SH-SY5Y (cell line): ENCODE measurements around the gene SLC25A22.

ENCODE experiments used
- GATA2 ChIP-seq: IDR thresholded peaks from 2 replicates; pipeline ENCODE4 v1.6.1; 2011; ENCODE audit warnings: mild to moderate bottlenecking, low read depth, low read length
- GATA3 ChIP-seq: IDR thresholded peaks from 2 replicates; pipeline ENCODE4 v1.6.1; 2011; ENCODE audit warnings: low read depth, mild to moderate bottlenecking, low read length, moderate library complexity

SLC25A22 gene

DNA sequence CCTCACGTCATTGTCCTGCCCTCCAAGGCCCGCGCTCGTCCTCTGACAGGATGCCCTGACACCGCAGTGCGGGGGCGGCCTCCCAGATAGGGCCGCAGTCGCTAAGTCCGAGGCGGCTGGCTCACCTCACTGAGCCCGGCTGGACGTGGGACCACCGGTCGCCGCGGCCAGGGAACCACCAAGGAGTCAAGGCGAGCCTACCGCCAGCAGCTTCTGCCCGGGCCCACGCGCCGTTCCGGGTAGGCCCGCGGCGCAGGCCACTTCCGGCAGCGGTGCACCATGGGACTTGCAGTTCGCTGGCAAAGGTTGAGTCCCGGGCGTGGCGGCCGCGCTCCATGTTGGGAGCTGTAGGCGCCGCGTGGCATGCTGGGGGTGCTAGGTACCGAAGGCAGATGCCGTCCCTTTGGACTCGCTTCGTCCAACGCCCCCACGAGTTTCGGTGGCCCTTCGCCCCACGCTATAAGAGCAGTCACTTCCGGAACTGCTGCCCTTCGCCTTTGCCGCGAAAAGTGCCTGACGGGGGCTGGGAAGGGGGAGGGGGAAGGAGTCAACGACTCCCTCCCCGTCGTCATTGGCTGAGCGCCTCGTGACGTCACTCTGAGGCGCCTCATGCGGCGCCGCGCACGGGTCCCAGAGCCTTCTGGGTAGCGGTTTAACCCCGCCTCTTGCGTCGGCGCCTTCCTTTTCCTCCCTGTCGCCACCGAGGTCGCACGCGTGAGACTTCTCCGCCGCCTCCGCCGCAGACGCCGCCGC, 11.4 kb upstream of the SLC25A22 start, which contains the start of gene RPLP2:
RPLP2 (plus strand) TSS at position 681 of the 753 bp plus-strand sequence. CDS start 268 bp downstream, outside the sequence.
- TF ChIP-seq GATA3 (no peak), GATA2 (no peak)

DNA sequence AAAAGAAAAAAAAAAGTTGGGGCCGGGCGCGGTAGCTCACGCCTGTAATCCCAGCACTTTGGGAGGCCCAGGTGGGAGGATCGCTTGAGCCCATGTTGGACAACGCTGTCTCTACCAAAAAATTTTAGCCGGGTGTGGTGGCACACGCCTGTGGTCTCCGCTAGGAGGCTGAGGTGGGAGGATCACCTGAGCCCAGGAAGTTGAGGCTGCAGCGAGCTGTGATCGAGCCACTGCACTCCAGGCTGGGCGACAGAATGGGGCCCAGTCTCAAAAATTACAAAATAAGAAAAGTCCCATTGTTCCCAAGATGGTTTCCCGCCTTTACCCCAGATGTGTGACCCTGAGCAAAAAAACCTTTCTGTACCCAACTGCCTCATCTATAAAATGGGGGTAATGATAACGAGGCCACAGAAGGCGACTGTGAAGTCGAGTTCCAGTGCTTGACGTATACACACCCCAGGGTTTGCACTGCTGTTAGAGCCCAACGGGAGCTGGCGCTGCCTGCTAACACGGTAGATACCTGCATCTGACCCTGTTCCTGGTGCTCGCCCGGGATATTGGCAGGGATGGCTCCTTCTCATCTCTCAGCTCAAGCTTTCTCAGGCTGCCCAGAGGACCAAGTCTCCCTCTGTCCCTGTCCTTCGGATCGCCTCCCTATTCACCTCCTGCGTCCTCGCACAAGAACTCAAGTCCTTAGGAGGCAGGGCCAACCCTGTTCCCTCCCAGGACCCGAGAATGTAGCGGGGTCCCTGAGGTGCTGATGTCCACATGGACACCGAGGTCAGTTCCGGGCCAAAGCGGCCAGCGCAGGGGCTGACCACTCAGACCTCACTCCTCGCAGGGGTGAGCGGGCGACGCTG, 10.6 kb upstream of the SLC25A22 start:
- TF ChIP-seq GATA3: no peak
- TF ChIP-seq GATA2: no peak

DNA sequence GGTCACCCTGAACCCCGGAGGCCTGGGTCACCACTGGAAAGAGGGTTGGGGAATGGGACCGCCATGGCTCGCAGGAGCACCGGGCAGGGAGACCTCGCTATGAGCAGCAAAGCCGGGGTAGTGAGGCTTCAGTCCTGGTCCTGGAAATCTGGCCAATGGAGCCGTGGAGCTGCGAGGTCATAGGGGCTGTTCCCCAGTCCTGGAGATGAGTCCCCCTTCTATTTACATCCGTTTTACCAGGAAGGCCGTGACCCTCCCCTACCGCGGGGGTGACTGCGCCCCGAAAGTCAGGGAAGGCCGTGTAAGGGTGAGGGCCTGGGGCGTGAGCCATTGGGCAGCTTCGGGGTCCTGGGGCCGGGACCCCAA, 6.5 kb upstream of the SLC25A22 start:
- TF ChIP-seq GATA3: no peak
- no peak for TF ChIP-seq GATA2

DNA sequence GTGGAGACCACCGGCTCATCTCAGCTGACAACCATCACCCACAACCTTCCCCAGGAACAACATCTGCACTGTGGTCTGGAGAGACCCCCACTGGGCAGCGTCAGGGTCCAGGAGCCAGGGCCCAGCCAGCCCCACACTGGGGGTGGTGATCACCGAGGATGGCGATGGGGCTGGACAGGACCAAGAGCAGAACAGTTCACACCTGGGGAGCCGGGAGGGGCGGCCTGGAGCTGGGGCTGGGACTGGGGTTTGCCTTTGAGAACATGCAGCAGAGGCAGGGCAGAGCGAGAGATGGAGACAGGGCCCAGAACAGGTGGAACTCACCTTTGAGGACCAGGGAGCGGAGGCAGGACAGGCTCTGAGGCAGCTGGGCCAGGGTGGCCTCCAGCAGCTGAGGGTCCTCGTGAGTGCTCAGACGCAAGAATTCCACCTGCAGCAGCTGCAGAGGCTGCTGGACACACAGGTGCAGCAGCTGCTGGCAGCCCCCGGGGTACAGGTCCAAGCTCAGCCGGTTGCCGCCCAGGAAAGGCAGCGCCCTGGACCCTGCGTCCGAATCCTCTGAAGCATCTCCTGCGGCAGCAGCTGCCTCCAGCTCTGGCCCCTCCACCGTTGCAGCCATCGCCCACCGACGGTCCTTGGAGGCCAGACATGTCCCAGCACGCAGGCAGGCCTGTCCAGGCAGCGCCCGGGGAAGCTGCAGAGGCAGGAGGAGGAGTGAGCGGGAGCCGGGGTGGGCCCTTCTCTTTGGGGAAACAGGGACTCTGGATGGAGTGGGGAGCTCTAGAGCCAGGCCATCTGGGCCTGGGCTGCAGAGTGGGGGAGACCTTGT, 5.9 kb upstream of the SLC25A22 start:
- TF ChIP-seq GATA3: no peak
- no peak for TF ChIP-seq GATA2

DNA sequence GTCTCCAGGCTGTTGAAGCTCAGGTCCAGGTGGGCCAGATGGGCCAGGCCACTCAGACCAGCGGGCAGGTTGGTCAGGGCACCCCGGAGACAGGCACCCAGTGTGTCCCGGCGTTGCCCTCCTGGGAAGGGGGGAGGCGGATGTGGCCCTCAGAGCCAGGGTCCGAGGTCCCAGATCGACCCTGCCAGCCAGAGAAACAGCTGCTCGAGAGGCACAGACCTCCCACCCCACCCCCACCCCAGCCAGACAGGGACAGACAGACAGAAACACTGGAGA, 5.3 kb upstream of the SLC25A22 start:
- TF ChIP-seq GATA3: no peak
- TF ChIP-seq GATA2: no peak

DNA sequence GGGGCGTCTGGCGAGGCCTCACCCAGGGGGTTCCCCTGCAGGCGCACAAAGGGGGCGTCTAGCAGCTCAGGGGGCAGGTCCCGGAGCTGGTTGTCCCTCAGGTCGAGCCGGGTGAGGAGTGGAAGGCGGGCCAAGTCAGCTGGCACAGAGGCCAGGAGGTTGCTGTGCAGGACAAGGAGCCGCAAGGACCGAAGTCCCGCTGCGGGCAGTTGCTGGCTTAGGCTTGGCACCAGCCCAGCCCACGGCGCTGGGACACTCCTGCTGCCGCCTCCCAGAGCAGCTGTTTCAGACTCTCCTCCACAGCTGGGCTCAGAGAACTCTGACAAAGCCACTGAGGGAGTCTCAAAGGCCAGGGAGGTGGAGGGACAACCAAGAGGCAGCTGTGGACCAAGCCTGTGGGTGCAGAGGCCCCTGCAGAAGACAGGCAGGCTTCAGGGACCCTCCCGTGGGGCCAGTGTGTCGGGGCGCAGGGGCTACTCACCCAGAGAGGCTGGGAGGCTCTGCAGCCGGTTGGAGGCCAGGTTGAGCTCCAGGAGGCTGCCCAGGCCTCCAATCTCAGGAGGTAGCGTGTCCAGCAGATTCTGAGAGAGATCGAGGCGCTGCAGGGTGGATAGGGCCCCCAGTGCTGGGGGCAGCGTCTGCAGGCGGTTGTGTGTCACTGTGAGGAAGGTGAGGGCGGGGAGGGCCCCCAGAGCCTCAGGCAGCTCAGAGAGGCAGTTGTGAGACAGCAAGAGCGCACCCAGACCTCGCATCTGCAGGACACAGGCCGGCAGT, 4.8 kb upstream of the SLC25A22 start:
- TF ChIP-seq GATA3 (no peak), GATA2 (no peak)

DNA sequence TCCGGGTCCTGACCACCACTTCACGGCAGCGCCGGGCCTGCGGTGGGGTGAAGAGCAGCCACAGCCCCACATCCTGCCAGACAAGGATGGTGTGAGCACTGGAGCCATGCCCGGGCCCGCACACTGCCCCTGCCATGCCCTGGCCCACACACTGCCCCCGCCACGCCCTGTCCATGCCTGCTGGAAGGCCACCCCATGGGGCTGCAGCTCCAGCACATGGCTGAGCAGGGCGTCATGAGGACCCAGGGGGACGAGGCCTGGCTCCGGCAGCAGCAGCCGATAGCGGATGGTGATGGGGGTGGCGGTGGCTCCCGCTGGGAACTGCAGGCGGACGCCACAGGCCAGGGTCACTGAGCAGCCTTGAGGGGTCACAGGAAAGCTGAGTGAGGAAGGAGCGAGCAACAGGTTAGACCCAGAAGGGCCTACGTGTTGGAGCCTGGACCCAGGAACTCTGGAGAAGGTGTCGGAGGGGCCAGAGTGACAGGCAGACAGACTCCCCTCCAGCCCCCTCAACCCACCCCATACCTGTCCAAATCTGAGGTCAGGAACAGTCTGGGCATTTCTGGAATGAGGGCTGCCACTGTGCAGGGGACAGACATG, 4.0 kb upstream of the SLC25A22 start:
- no peak for TF ChIP-seq GATA2
- no peak for TF ChIP-seq GATA3

DNA sequence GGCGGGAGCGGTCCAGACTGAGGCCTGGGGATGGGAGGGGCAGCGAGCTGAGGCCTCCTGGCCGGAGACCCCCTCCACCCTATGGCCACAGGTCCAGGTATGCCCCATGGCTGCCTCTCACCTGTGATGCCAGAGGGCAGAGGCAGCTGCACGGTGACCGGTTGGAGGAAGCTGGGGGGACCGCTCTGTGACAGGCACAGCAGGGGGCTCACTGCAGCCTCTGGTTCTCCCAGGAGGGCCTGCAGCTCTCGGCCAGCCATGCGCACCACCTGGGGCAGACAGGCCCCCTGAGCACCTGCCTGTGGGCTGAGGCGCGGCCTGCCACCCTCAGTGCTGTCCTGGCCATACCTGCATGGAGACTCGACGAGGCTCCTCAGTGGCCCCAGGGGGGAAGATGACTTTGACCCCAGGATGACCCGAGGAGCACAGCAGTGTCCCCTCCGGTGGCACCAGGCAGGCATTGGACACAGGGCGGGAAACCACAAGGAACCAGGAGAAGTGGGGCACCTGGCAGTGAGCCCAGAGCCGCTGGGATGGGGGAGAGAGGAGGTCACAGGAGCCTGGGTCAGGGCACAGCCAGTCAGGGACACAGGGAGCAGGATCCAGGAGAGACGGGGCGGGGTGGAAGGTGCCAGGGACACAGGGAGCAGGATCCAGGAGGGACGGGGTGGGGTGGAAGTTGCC, 3.2 kb upstream of the SLC25A22 start:
- TF ChIP-seq GATA2 (no peak), GATA3 (no peak)

DNA sequence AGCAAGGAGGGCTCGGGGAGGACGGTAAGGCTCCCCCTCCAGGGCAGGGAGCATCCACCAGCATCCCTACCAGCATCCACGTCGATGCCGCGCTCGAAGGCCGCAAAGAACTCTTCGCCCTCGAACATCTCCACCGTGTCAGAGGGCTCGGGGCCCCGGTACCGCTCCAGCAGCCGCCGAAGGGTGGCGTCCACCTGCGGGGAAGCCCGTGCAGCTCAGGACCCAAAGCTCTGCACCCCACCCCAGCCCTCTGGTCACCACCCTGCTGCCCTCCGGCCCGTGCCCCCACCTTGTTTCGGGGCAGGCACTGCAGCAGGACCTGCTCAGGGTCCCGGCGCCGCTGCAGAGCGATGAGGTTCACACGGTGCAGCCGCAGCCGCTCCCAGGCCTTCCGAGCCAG, 2.4 kb upstream of the SLC25A22 start:
- TF ChIP-seq GATA2: no peak
- TF ChIP-seq GATA3: no peak

DNA sequence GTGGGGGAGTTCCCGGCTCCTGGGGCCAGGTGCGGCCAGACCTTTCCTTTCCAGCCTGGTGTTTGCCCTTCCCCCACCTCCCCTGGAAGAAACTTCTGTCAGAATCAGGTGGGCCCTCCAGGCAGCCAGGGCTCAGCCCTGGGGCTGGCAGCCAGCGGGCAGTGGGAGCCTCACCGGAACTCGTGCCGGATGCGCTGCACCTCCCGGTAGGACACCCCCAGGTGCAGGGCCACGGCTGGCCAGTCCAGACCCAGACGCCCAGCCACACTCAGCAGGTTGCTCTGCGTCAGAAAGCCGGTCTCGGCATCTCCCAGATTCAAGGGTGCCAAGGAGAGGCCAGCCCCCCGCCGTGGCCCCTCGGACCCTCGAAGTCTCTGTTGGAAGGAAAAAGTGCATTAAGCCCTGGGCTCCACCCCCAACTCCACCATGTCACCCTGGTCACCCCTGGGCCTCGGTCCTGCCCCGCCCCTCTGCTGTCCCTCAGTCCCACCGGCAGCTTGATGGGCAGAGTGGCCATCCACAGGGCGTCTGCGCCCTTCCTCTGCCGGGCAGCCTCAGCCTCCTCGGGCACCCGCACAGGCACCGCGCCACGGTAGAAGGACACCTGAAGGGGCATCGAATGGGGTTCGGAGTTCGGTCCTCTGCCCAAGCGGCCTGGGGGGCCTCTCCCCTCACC, 1.7 kb upstream of the SLC25A22 start:
- TF ChIP-seq GATA3 (no peak), GATA2 (no peak)

DNA sequence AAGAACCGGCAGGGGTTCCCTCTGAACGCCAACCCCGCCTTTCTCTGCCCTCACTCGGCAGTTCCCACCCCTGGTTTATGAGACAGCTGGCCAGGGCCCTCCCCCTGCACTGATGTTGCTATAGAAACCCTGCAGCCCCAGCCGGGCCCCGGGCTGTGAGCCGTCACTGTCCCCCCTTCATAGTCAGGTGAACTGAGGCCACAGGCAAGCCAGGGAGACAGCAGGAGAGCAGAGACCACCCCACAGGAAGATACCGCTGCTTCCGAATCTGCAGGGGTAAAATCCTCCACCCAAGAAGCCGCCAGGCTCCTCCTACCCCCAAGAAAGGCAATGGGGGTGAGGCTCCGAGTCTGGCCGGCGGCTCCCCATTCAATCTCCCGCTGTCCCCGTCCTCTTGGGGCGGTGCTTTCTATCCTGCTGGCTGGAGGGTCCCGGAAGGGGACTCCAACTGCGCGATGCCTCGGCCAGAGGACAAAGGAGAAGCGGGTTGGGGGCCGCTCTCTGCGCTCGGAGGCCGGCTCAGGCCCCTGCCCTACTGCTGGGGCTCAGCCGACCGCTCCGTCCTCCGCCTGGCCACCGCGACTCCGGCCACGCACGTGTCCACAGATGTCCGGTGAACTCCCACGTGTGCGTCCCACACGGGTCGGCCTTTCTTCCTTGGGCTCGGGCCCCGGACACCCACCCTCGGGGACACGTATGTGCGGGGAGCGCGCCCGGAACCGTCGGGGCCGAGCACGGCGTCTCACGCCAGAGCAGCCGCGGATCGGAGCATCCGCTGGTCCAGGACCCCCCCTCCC, 587 bp downstream of the SLC25A22 start:
- TF ChIP-seq GATA3: no peak
- TF ChIP-seq GATA2: no peak
